Endothelial cell of umbilical vein (primary cell): ENCODE data around the gene TNS1. TPM values are rescaled to one million over a fixed set of nuclear protein-coding genes. Genes with fewer than 3 reads are reported as not detected.

Source experiments
- BruUV-seq: library from RNA; stranded (reverse); fragments of 400-500 nt; replicated peaks from 2 replicates; lab custom pipeline; 2021; lab: Mats Ljungman, UMichigan
- CTCF ChIA-PET: fragments of 300-600, 350-600 bp; sonication (Branson Sonifier 250); formaldehyde crosslinking; loops from one replicate; lab custom pipeline; 2021; ENCODE audit warnings: antibody characterized with exemption, inconsistent platforms; lab: Charles Lee
- POLR2A ChIA-PET: fragments of 300-600, 350-600 bp; sonication (Branson Sonifier 250); formaldehyde crosslinking; loops from one replicate; lab custom pipeline; 2021; ENCODE audit warnings: antibody characterized with exemption, inconsistent platforms; lab: Charles Lee
- DNase-seq: peaks from one replicate; pipeline ENCODE4 v3.0.0-alpha.2; 2011; ENCODE audit warnings: low read depth, low spot score
- FAIRE-seq: peaks from 2 replicates; lab custom pipeline; 2011; peaks lifted over from hg19 to GRCh38; lab: Jason Lieb, UNC
- H2AFZ ChIP-seq: 2 replicates; pipeline ENCODE4 v1.6.0; 2012; ENCODE audit warnings: low read depth, low read length, control low read depth, inconsistent platforms
- H3K27ac ChIP-seq: 2 replicates; pipeline ENCODE4 v1.5.1; 2011; ENCODE audit warnings: low read depth, mild to moderate bottlenecking, control low read depth, low read length, moderate library complexity; ENCODE audit not compliant: insufficient read depth
- H3K27me3 ChIP-seq, 2 experiments: 2 replicates each; pipeline versions ENCODE4 v1.6.0 to v1.6.1; 2011; ENCODE audit warnings: low read length in 2 of 2, mixed read lengths in 1 of 2; ENCODE audit not compliant: control insufficient read depth in 2 of 2, insufficient read depth in 2 of 2
- H3K36me3 ChIP-seq, 2 experiments: 2 replicates in 1 of 2; 3 replicates in 1 of 2; pipeline ENCODE4 v1.5.1; 2011; ENCODE audit warnings: low read length in 2 of 2, mild to moderate bottlenecking in 1 of 2, moderate library complexity in 1 of 2; ENCODE audit not compliant: control insufficient read depth in 2 of 2, insufficient read depth in 2 of 2; ENCODE audit errors: extremely low read depth in 1 of 2
- H3K4me1 ChIP-seq: 3 replicates; pipeline ENCODE4 v1.5.1; 2011; ENCODE audit warnings: mild to moderate bottlenecking, low read length; ENCODE audit not compliant: control insufficient read depth, insufficient read depth; ENCODE audit errors: extremely low read depth
- H3K4me2 ChIP-seq: 2 replicates; pipeline ENCODE4 v1.6.1; 2011; ENCODE audit warnings: low read length, control low read depth, mixed read lengths; ENCODE audit not compliant: insufficient read depth
- H3K4me3 ChIP-seq, 3 experiments: fragments of 200-600 bp in 1 of 3; sonication (generic), shearing (Covaris generic) in 1 of 3; replicated peaks in 1 of 3; 2 replicates each; pipeline ENCODE4 v1.5.1; 2011 to 2016; ENCODE audit warnings: control low read depth in 3 of 3, low read length in 3 of 3, mild to moderate bottlenecking in 2 of 3, inconsistent platforms in 1 of 3, low read depth in 1 of 3, moderate library complexity in 1 of 3; ENCODE audit not compliant: insufficient read depth in 1 of 3
- H3K79me2 ChIP-seq: 2 replicates; pipeline ENCODE4 v1.6.0; 2012; ENCODE audit warnings: low read length, inconsistent platforms; ENCODE audit not compliant: control insufficient read depth, insufficient read depth
- H3K9ac ChIP-seq: replicated peaks from 2 replicates; pipeline ENCODE3; 2011; ENCODE audit warnings: low read length, control low read depth; ENCODE audit not compliant: insufficient read depth; ENCODE audit errors: extremely low read depth
- H3K9me1 ChIP-seq: replicated peaks from 3 replicates; pipeline ENCODE4 v1.6.0; 2011; ENCODE audit warnings: mild to moderate bottlenecking, low read length; ENCODE audit not compliant: control insufficient read depth, insufficient read depth; ENCODE audit errors: extremely low read depth
- H3K9me3 ChIP-seq: replicated peaks from 2 replicates; pipeline ENCODE4 v1.5.1; 2012; ENCODE audit warnings: low read length, inconsistent platforms; ENCODE audit not compliant: control insufficient read depth, insufficient read depth
- H4K20me1 ChIP-seq: replicated peaks from 2 replicates; pipeline ENCODE3; 2011; ENCODE audit warnings: mild to moderate bottlenecking, low read length; ENCODE audit not compliant: control insufficient read depth, insufficient read depth; ENCODE audit errors: extremely low read depth
- EZH2 ChIP-seq: IDR thresholded peaks from 2 replicates; pipeline ENCODE4 v1.6.1; 2012; ENCODE audit warnings: borderline replicate concordance, low read depth, mild to moderate bottlenecking, moderate library complexity, low read length, inconsistent platforms; ENCODE audit not compliant: severe bottlenecking
- FOS ChIP-seq: IDR thresholded peaks from 2 replicates; pipeline ENCODE4 v1.6.1; 2011; ENCODE audit warnings: mild to moderate bottlenecking, low read length, moderate library complexity, borderline replicate concordance; ENCODE audit not compliant: insufficient read depth
- GATA2 ChIP-seq: IDR thresholded peaks from 2 replicates; pipeline ENCODE4 v1.7.0; 2011; ENCODE audit warnings: low read depth, mild to moderate bottlenecking, moderate library complexity, mixed read lengths, low read length; ENCODE audit not compliant: insufficient read length, insufficient read depth
- JUN ChIP-seq: IDR thresholded peaks from 2 replicates; pipeline ENCODE4 v1.6.1; 2011; ENCODE audit warnings: borderline replicate concordance, low read depth; ENCODE audit not compliant: insufficient read length, insufficient read depth
- MYC ChIP-seq: IDR thresholded peaks from one replicate; pipeline ENCODE4 v1.6.1; 2011; ENCODE audit warnings: mild to moderate bottlenecking, low read depth, low read length
- POLR2A ChIP-seq: IDR thresholded peaks from 2 replicates; pipeline ENCODE4 v1.6.1; 2012; ENCODE audit warnings: low read depth, mild to moderate bottlenecking, control low read depth, low read length
- POLR2AphosphoS5 ChIP-seq: IDR thresholded peaks from 2 replicates; pipeline ENCODE4 v1.6.1; 2012; ENCODE audit warnings: low read depth, mild to moderate bottlenecking, control low read depth, low read length, moderate library complexity; ENCODE audit not compliant: insufficient read depth
- dilution Hi-C: fragments of 300-500 bp; cut with MboI; formaldehyde crosslinking; loops from one replicate; pipeline ENCODE4 v1.15.0; 2019; ENCODE audit warnings: low sequenced_read_pairs; ENCODE audit not compliant: extremely low pct_ligation_motif_present
- intact Hi-C: fragments of 100-400 bp; cut with micrococcal nuclease; formaldehyde crosslinking; loops from one replicate; pipeline ENCODE4 v1.10.0; 2022
- polyA plus RNA-seq, 4 experiments: library from polyadenylated mRNA; depleted of rRNA in 3 of 4; stranded (reverse) in 3 of 4; unstranded in 1 of 4; fragments of >200 nt; gene quantifications; 2 replicates each; pipeline versions ENCODE4 v1.2.1 to v1.2.3, GENCODE V29; 2011 to 2012; ENCODE audit warnings: missing spikeins in 1 of 4
- total RNA-seq: library from RNA; stranded (reverse); gene quantifications from 2 replicates; pipeline ENCODE4 v1.2.3, GENCODE V29; 2021
- TF ChIP-seq, protein P1 (sequence below), 2 donors: IDR thresholded peaks; 1 replicate in 1 of 2; 2 replicates in 1 of 2; pipeline ENCODE4 v1.5.1; 2011; ENCODE audit warnings: low read length in 2 of 2, mild to moderate bottlenecking in 2 of 2, moderate library complexity in 2 of 2, control low read depth in 1 of 2, inconsistent platforms in 1 of 2, low read depth in 1 of 2; ENCODE audit not compliant: insufficient read depth in 1 of 2; ENCODE audit errors: extremely low read depth in 1 of 2
- TF ChIP-seq, protein P2 (sequence below): IDR thresholded peaks from 2 replicates; pipeline ENCODE4 v1.6.1; 2011; ENCODE audit not compliant: insufficient read depth, insufficient read length

TNS1 gene
- total and polyA plus RNA-seq, 2 donors (not counting 3 experiments of a cell fraction or from before 2014, with no cell fraction given) = 11.0 to 52.1 TPM

DNA sequence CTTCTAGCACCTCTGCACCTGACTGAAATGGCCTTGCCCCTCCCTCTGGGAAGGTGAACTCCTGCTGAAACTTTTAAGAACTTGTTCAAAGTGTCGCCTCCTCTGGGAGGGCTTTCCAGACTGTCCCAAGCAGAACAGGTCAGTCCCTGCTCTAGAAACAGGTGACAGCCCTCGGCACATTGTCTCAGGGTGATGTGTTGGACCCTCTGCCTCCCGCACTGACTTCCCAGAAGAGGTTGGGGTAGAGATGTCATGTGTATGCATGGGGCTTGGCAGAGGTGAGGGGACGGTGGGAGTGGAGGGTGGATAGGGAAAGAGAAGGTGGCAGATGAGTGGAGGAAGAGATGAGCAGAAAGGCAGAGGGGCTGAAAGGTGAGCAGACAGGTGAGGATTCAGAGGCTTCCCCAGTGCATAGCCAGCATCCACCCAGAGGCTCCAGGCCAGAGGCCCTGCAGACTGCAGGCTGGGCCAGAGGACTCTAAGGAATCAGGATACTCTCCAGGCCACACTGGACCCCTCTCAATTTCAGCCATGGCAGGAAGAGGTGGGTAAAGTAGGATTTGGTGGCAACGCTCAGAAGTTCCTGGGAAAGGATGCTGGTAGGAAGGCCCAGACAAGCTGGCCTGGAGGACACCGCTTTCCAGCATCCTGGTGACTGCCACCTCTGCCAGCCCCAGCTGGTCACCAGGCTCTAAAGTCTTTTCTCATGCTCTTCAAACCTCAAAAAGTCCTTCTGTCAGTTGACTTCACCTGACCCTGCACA, 24.8 kb upstream of the TNS1 start:
- Histone ChIP-seq H3K9me3 (no peaks in the 10 kb centered on the region), H3K4me3 (no peak overlapping the region), H3K36me3 (no peaks in the 10 kb centered on the region), H3K9ac (no peak overlapping the region), H3K4me1 (no peaks in the 10 kb centered on the region), H3K27me3 (peaks cover 0 to 12% of the 10 kb centered on the region in 2 experiments), H3K27ac (no peak overlapping the region), H3K79me2 (no peaks in the 10 kb centered on the region), H3K4me2 (no peak overlapping the region), H3K9me1 (no peaks in the 10 kb centered on the region), H4K20me1 (no peaks in the 10 kb centered on the region), H2AFZ (no peak overlapping the region)
- CTCF ChIA-PET = interaction anchor here (1.4 to 2.1 kb wide), 4 partner anchors 23 to 242 kb away, joined by 3 to 10 read pairs (median 7); no protein-coding TSS in a partner anchor
- FAIRE-seq = no peak
- TF ChIP-seq FOS = no peak
- no peak for TF ChIP-seq JUN
- TF ChIP-seq, protein P1, sequence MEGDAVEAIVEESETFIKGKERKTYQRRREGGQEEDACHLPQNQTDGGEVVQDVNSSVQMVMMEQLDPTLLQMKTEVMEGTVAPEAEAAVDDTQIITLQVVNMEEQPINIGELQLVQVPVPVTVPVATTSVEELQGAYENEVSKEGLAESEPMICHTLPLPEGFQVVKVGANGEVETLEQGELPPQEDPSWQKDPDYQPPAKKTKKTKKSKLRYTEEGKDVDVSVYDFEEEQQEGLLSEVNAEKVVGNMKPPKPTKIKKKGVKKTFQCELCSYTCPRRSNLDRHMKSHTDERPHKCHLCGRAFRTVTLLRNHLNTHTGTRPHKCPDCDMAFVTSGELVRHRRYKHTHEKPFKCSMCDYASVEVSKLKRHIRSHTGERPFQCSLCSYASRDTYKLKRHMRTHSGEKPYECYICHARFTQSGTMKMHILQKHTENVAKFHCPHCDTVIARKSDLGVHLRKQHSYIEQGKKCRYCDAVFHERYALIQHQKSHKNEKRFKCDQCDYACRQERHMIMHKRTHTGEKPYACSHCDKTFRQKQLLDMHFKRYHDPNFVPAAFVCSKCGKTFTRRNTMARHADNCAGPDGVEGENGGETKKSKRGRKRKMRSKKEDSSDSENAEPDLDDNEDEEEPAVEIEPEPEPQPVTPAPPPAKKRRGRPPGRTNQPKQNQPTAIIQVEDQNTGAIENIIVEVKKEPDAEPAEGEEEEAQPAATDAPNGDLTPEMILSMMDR (IDR thresholded peaks at IDR 0.05; ENCODE audit: extremely low read depth in 1 of 2, insufficient read depth in 1 of 2, low read depth in 1 of 2, low read length in 2 of 2) = no peak
- TF ChIP-seq EZH2 = no peak
- TF ChIP-seq MYC = no peak
- no peak for TF ChIP-seq POLR2AphosphoS5
- no peak for TF ChIP-seq POLR2A
- TF ChIP-seq, protein P2, sequence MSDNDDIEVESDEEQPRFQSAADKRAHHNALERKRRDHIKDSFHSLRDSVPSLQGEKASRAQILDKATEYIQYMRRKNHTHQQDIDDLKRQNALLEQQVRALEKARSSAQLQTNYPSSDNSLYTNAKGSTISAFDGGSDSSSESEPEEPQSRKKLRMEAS = no peak
- no peak for TF ChIP-seq GATA2
- POLR2A ChIA-PET = no interaction called here
- dilution Hi-C loops (no loop called here), intact Hi-C loops (no loop called here)
- no TSS peak for BruUV-seq
- DNase-seq = no peak
